SU-DHL-6 (cell line): Measurements from ENCODE around the gene C16orf78.

Source experiments
- CTCF ChIP-seq: fragments of 200-600 bp; sonication (generic); IDR thresholded peaks from one replicate; pipeline ENCODE4 v1.5.1; 2017; ENCODE audit warnings: antibody characterized with exemption, mild to moderate bottlenecking, low read length, moderate library complexity; ENCODE audit not compliant: insufficient read depth, poor library complexity, severe bottlenecking
- EZH2phosphoT487 ChIP-seq: fragments of 200-600 bp; sonication (generic), shearing (Covaris generic); conservative IDR thresholded peaks from 2 replicates; pipeline ENCODE4 v1.6.1; 2018; ENCODE audit warnings: mild to moderate bottlenecking, antibody characterized with exemption, low read length, moderate library complexity, mixed read lengths

DNA sequence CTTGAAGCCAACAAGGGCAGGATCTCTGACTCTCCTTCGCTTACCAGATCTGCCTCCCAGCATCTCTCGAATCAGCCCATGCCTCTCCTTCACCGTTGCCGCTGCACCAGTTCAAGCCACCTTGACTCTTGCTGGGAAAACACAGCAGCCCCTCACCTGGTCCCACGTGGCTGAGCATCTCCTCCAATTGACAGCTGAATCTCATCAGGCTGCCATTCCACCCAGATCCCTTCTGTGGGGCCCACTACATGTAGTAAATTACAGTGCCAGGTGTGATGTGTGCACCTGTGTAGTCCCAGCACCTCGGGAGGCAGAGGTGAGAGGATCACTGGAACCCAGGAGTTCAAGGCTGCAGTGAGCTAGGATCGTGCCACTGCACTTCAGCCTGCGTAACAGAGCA is 37.8 kb upstream of the C16orf78 start:
- TF ChIP-seq CTCF (no peak), EZH2phosphoT487 (no peak)
